Forelimb muscle (tissue), 1 donor: ENCODE measurements around the gene PGAP3. TPM values are rescaled to one million over a fixed set of nuclear protein-coding genes. Genes with fewer than 3 reads are reported as not detected.
A peak's percentile ranks its signal among the peaks of the same experiment; 100 is the strongest.
"Not testable (repeated sequence)": the region's sequence is repeated elsewhere in the genome, so short reads cannot be mapped to it uniquely, and the experiment has no call there.

Experiments
- DNase-seq: peaks from one replicate; pipeline ENCODE4 v3.0.0-alpha.2; 2013; ENCODE audit warnings: low read depth
- polyA plus RNA-seq: library from polyadenylated mRNA; unstranded; fragments of 120-200 nt; gene quantifications from one replicate; pipeline ENCODE4 v1.2.1, GENCODE V29; 2013; ENCODE audit not compliant: insufficient read length

The PGAP3 gene
- polyA plus RNA-seq: 19.2 TPM

- peak; percentile 71 for DNase-seq
Observed at GRCh38 chr17:39687546-39688474, at the start of gene PGAP3. PGAP3 (minus strand) TSS chr17:39688057; CDS start chr17:39688014, 43 bp downstream.

DNA sequence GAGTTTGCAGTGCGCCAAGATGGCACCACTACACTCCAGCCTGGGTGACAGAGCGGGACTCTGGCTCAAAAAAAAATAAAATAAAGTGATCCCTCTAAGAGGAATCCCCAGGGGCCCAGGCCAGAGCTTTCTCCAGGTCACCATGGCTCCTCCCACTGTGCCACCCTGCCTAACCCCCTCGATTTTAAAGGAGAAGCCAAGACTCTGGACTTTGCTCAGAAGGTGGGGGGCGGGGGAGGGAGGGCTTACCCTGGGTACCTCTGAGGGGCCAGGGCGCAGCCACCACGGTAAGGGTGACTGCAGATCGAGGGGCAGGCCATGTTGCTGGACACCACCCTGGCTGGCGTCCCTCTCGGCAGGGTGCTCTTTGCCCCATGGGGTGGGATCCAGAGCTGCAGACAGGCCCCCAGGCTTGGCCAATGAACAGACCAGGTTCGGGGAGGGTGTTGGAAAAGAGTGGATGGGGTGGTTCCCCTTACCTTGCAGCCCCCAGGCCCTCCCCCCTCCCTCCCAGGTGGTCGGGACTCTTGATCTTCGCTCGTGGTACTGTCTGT, 49.4 kb upstream of the PGAP3 start:
- DNase-seq: no peak

GRCh38 chr17:39736319-39737165, 48.7 kb upstream of the PGAP3 start:
- DNase-seq: no peak

DNA sequence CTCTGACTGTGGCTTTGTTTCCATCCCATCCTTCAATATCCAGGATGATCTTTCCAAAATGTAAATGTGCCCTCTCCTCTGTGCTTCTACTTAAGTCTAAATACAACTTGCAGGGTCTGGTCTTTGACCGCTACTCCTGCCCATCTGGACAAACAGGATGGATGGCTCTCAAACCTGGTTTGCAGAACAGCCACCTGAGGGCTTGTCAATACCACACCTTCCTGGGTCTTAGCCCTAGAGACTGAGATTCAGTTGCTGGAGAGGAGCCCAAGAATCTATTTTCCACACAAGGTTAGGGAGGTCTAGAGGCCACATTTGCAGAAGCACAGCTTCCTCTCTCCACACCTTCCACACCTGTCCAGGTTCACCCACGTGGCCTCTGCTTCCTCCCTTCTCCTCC, 48.0 kb upstream of the PGAP3 start:
- no peak for DNase-seq

- no peak for DNase-seq
Observed at GRCh38 chr17:39732586-39732985, 44.7 kb upstream of the PGAP3 start.

DNA sequence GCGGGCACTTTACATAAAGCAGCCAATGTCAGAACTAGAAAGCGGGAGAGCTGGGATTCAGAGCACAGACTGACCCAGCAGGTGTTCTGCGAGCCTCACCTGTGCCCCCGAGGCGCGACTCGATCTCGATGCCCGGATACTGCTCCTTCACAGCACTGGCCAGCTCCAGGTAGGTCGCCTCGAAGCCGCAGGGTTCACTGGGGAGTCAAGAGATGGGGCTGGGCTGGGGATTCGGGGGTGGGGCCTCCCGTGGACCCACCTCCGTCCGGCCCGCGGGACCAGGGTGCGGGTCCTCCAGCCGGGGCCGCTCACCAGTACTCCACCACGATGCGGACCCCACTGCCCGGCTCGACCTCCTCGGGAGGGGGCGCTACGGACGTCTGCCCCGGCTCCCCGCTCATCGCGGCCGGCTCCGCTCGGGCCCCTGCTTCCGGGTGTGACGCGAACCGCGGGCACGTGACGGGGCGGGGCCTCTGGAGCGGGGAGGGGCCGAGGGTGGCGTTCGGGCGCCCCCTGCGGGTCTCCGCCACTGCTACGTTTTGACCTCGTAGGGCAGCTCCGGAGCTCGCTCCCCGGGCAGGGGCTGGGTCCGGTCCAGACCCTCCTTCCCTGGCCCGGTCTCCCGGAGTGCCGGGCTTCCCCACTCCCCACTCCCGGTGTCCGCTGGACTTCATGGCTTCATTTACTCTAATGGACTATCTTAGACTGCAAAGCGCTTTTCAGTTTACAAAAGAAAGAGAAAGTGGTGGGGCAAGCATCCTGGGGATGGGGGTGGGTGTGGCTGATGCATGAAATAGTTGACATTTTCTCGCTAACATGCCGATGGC, 42.5 kb upstream of the PGAP3 start, which contains the start of gene MIEN1:
TSS of gene MIEN1 (minus strand) at position 438 of the 827 bp plus-strand sequence. CDS start at position 401, 37 bp downstream.
- DNase-seq: peak; percentile 25

GRCh38 chr17:39729280-39729851, 41.5 kb upstream of the PGAP3 start:
- no peak for DNase-seq

GRCh38 chr17:39727556-39727955, 39.7 kb upstream of the PGAP3 start:
- no peak for DNase-seq

DNA sequence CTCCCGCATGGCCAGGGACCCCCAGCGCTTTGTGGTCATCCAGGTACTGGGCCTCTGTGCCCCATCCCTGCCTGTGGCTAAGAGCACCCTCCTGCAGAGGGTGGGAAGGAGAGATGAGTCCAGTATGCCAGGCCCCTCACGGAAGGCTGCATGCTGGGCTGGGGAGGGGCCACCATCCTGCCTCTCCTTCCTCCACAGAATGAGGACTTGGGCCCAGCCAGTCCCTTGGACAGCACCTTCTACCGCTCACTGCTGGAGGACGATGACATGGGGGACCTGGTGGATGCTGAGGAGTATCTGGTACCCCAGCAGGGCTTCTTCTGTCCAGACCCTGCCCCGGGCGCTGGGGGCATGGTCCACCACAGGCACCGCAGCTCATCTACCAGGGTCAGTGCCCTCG, 38.8 kb upstream of the PGAP3 start:
- DNase-seq: no peak

- DNase-seq: not testable (repeated sequence)
Observed at GRCh38 chr17:39725923-39726322, 38.1 kb upstream of the PGAP3 start.

DNA sequence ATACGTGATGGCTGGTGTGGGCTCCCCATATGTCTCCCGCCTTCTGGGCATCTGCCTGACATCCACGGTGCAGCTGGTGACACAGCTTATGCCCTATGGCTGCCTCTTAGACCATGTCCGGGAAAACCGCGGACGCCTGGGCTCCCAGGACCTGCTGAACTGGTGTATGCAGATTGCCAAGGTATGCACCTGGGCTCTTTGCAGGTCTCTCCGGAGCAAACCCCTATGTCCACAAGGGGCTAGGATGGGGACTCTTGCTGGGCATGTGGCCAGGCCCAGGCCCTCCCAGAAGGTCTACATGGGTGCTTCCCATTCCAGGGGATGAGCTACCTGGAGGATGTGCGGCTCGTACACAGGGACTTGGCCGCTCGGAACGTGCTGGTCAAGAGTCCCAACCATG, 36.9 kb upstream of the PGAP3 start:
- DNase-seq: no peak

DNA sequence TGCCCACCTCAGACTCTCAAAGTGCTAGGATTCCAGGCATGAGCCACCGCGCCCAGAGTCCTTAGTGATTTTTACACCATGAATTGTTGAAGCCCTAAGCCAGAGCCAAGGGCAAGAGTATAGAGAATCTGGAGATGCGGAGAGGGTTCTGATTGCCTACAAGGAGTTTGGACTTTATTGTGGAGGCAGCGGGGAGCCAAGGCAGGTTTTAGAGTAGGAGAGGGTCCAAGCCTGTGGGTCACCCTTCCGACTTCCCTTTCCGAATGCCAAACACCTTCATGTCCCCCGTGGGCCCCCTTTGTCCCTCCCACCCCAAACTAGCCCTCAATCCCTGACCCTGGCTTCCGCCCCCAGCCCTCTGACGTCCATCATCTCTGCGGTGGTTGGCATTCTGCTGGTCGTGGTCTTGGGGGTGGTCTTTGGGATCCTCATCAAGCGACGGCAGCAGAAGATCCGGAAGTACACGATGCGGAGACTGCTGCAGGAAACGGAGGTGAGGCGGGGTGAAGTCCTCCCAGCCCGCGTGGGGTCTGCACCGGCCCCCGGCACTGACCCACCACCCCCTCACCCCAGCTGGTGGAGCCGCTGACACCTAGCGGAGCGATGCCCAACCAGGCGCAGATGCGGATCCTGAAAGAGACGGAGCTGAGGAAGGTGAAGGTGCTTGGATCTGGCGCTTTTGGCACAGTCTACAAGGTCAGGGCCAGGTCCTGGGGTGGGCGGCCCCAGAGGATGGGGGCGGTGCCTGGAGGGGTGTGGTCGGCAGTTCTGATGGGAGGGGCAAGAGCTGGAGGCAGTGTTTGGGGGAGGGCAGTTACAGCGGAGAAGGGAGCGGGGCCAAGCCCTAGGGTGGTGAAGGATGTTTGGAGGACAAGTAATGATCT, 35.4 kb upstream of the PGAP3 start:
- no peak for DNase-seq

DNA sequence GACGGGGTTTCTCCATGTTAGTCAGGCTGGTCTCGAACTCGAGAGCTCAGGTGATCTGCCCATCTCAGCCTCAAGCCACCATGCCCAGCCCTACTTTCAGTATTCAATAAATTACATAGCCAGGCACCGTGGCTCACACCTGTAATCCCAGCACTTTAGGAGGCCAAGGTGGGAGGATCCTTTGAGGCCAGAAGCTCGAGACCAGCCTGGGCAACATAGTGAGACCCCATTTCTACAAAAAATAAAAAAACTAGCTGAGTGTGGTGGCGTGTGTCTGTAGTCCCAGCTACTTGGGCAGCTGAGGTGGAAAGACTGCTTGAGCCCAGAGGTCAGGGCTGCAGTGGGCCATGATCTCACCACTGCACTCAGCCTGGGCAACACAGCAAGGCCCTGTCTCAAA, 34.2 kb upstream of the PGAP3 start:
- no peak for DNase-seq

GRCh38 chr17:39719563-39720355, 31.9 kb upstream of the PGAP3 start:
- DNase-seq: no peak

GRCh38 chr17:39717660-39718059, 29.8 kb upstream of the PGAP3 start:
- no peak for DNase-seq

DNA sequence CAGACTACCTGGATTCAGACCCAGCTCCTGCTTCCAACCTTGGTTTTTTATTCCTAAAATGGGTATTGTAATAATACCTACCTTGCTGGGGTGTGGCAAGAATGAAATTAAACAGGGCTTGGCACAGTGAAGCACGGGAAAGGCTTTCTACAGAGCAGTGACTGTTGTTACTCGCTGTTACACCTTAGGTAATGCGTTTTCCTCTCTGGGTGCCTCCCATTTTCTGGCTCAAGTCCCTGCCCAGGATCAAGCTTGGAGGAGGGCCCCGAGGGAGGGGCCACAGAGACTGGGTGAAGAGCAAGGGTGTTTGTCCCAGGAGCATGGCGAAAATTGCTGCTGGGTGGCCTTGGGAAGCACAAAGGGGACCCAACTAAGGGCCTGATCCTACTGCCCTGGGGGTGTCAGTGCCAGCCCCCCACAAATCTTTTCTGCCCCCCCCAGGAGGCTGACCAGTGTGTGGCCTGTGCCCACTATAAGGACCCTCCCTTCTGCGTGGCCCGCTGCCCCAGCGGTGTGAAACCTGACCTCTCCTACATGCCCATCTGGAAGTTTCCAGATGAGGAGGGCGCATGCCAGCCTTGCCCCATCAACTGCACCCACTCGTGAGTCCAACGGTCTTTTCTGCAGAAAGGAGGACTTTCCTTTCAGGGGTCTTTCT, 29.2 kb upstream of the PGAP3 start:
- no peak for DNase-seq

DNA sequence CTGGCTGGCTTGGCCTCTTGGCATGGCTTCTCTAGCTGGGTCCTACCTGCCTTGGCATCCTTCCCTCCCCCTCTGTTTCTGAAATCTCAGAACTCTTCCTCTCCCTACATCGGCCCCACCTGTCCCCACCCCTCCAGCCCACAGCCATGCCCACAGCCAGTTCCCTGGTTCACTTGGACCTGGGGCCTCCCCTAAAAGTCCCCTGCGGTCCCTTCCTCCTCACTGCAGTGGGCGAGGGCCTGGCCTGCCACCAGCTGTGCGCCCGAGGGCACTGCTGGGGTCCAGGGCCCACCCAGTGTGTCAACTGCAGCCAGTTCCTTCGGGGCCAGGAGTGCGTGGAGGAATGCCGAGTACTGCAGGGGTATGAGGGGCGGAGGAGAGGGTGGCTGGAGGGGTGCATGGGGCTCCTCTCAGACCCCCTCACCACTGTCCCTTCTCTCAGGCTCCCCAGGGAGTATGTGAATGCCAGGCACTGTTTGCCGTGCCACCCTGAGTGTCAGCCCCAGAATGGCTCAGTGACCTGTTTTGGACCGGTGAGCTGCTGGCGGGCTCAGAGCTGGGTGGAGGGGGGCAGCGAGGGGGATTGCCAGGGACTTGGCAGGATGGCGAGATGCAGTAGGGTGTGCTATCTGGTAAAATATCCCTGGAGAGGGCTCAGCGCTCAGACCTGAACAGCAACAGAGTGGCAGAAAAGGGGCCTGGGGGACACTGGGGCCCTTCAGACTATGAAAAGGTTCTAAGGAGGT, 28.4 kb upstream of the PGAP3 start:
- no peak for DNase-seq
